DND-41 (cell line): Measurements from ENCODE around the gene INPP5A.

Experiments used
- ATAC-seq: fragments of 200-7000 bp; cut with Tn5 transposase; 3 replicates; pipeline ENCODE4 v1.9.1; 2021; ENCODE audit warnings: low read depth; ENCODE audit not compliant: insufficient read depth
- DNase-seq: peaks from one replicate; pipeline ENCODE4 v3.0.0-alpha.2; 2020
- H2AFZ ChIP-seq: 2 replicates; pipeline ENCODE4 v1.6.0; 2012; ENCODE audit warnings: low read depth, low read length
- H3K27ac ChIP-seq: 2 replicates; pipeline ENCODE4 v1.5.1; 2012; ENCODE audit warnings: low read length, inconsistent platforms
- H3K27me3 ChIP-seq: fragments of 200-600 bp; sonication (generic); 2 replicates; pipeline ENCODE4 v1.6.0; 2012; ENCODE audit warnings: low read length, mild to moderate bottlenecking, inconsistent platforms; ENCODE audit not compliant: insufficient read depth, poor library complexity
- H3K36me3 ChIP-seq: 2 replicates; pipeline ENCODE4 v1.5.1; 2012; ENCODE audit warnings: low read length, inconsistent platforms; ENCODE audit not compliant: insufficient read depth
- H3K4me1 ChIP-seq: 2 replicates; pipeline ENCODE4 v1.5.1; 2012; ENCODE audit warnings: mild to moderate bottlenecking, low read length; ENCODE audit not compliant: insufficient read depth
- H3K4me2 ChIP-seq: 2 replicates; pipeline ENCODE4 v1.6.0; 2012; ENCODE audit warnings: mild to moderate bottlenecking, moderate library complexity, low read length, inconsistent platforms; ENCODE audit not compliant: insufficient read depth
- H3K4me3 ChIP-seq, 2 experiments: fragments of 200-600 bp in 1 of 2; shearing (Covaris generic) in 1 of 2; 2 replicates each; pipeline ENCODE4 v1.5.1; 2012 to 2016; ENCODE audit warnings: inconsistent platforms in 2 of 2, low read length in 2 of 2, mild to moderate bottlenecking in 2 of 2, low read depth in 1 of 2, moderate library complexity in 1 of 2
- H3K79me2 ChIP-seq: 2 replicates; pipeline ENCODE4 v1.6.0; 2012; ENCODE audit warnings: low read length, inconsistent platforms; ENCODE audit not compliant: insufficient read depth
- H3K9ac ChIP-seq: 2 replicates; pipeline ENCODE4 v1.6.0; 2012; ENCODE audit warnings: low read depth, mild to moderate bottlenecking, inconsistent platforms, low read length, moderate library complexity
- H3K9me3 ChIP-seq: 2 replicates; pipeline ENCODE4 v1.5.1; 2012; ENCODE audit warnings: low read length, moderate library complexity, mild to moderate bottlenecking, inconsistent platforms; ENCODE audit not compliant: insufficient read depth, severe bottlenecking
- H4K20me1 ChIP-seq: 2 replicates; pipeline ENCODE4 v1.6.0; 2012; ENCODE audit warnings: low read length; ENCODE audit not compliant: insufficient read depth
- EZH2 ChIP-seq: IDR thresholded peaks from 3 replicates; pipeline ENCODE4 v1.6.1; 2012; ENCODE audit warnings: borderline replicate concordance, low read depth, mild to moderate bottlenecking, moderate library complexity, low read length, inconsistent platforms; ENCODE audit not compliant: severe bottlenecking
- TF ChIP-seq, protein P1 (sequence below): IDR thresholded peaks from 2 replicates; pipeline ENCODE4 v1.5.1; 2012; ENCODE audit warnings: borderline replicate concordance, low read length, moderate library complexity, mild to moderate bottlenecking; ENCODE audit not compliant: poor library complexity, severe bottlenecking; ENCODE audit errors: extremely low read depth

The INPP5A gene

GRCh38 chr10:132698761-132699391 lies 161.3 kb downstream of the INPP5A start:
- H3K4me2 ChIP-seq = no peak overlapping the region
- H4K20me1 ChIP-seq = peaks cover 6% of the 10 kb centered on the region; the same call in 1 of the 2 replicates
- no peak for ATAC-seq
- no peak overlapping the region for H3K4me3 ChIP-seq
- no peaks in the 10 kb centered on the region for H3K79me2 ChIP-seq
- no peak overlapping the region for H3K9ac ChIP-seq
- no peaks in the 10 kb centered on the region for H3K4me1 ChIP-seq
- H3K27ac ChIP-seq = no peak overlapping the region
- H3K36me3 ChIP-seq = peaks cover 40% of the 10 kb centered on the region
- H3K9me3 ChIP-seq = peaks cover 2% of the 10 kb centered on the region
- H3K27me3 ChIP-seq = no peaks in the 10 kb centered on the region
- no peak for TF ChIP-seq EZH2
- TF ChIP-seq, protein P1, sequence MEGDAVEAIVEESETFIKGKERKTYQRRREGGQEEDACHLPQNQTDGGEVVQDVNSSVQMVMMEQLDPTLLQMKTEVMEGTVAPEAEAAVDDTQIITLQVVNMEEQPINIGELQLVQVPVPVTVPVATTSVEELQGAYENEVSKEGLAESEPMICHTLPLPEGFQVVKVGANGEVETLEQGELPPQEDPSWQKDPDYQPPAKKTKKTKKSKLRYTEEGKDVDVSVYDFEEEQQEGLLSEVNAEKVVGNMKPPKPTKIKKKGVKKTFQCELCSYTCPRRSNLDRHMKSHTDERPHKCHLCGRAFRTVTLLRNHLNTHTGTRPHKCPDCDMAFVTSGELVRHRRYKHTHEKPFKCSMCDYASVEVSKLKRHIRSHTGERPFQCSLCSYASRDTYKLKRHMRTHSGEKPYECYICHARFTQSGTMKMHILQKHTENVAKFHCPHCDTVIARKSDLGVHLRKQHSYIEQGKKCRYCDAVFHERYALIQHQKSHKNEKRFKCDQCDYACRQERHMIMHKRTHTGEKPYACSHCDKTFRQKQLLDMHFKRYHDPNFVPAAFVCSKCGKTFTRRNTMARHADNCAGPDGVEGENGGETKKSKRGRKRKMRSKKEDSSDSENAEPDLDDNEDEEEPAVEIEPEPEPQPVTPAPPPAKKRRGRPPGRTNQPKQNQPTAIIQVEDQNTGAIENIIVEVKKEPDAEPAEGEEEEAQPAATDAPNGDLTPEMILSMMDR = no peak
- DNase-seq = no peak
- no peak overlapping the region for H2AFZ ChIP-seq

- DNase-seq (no peak), ATAC-seq (no peak)
- no peak for TF ChIP-seq EZH2
- TF ChIP-seq, protein P1 = no peak
- peaks cover 8% of the 10 kb centered on the region for H3K9me3 ChIP-seq
- no peak overlapping the region for H3K4me3 ChIP-seq
- no peak overlapping the region for H3K4me2 ChIP-seq
- H2AFZ ChIP-seq = no peak overlapping the region
- H4K20me1 ChIP-seq = peaks cover 6% of the 10 kb centered on the region; the same call in 1 of the 2 replicates
- no peaks in the 10 kb centered on the region for H3K79me2 ChIP-seq
- no peak overlapping the region for H3K27ac ChIP-seq
- peaks cover 47% of the 10 kb centered on the region for H3K36me3 ChIP-seq
- H3K27me3 ChIP-seq = no peaks in the 10 kb centered on the region
- H3K9ac ChIP-seq = no peak overlapping the region
- H3K4me1 ChIP-seq = no peaks in the 10 kb centered on the region
Measured at GRCh38 chr10:132699411-132700155, 162.0 kb downstream of the INPP5A start.

DNA sequence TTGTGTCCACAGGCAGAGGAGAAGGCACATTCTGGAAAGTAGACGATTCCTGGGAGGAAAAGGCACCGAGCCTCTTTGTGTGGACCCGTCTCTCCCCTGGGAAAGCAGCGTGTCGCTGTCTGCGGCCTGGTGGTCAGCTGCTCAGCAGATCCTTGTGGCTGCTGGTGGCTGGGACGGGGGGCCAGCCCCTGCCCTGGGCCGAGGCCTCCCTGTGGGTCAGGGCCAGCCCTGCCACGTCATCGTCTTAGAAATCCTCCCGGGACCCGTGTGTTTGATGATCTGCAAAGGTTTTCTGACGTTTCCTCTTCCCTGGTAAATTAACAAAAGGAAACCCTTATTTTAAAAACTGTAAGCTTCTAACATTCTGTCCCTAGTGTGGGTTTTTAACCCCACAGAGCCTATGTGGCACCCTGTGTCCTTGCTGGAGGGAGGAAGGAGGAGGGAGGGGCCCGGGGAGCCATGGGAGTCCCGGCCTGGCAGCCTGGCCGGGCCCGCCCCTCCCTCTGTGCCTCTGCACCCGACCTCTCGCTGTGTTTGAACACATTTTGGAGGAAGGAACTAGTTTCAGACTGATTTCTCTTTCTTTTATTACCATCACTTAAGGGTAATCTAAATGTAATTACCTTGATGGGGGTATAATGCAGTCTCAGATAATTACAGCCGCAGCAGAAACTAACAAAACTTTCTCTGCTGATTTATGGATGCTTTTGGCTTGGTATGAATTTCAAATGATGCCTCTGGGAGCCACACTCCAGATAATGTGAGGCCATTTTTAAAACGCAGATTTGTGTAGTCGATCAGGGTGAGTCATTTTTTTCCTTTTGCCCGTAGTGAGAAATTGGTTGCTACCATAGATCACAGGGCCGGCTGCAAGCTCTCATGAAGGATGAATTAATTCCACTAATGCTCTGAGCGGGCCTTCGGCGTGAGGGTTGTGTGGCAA lies 162.8 kb downstream of the INPP5A start:
- Histone ChIP-seq H3K4me1 (no peaks in the 10 kb centered on the region), H2AFZ (no peak overlapping the region), H3K79me2 (no peaks in the 10 kb centered on the region), H3K9me3 (peaks cover 15% of the 10 kb centered on the region), H3K27me3 (no peaks in the 10 kb centered on the region), H3K4me3 (no peak overlapping the region), H4K20me1 (peaks cover 6% of the 10 kb centered on the region; the same call in 1 of the 2 replicates), H3K36me3 (peaks cover 53% of the 10 kb centered on the region), H3K9ac (no peak overlapping the region), H3K4me2 (no peak overlapping the region), H3K27ac (no peak overlapping the region)
- TF ChIP-seq, protein P1 = no peak
- TF ChIP-seq EZH2 = no peak
- DNase-seq (no peak), ATAC-seq (no peak)
